Stimulated activated CD8-positive, alpha-beta memory T cell treated with anti-CD3 and anti-CD28 coated beads, Interleukin-15, amount 100 ng/mL, for 1 hour (primary cell): ENCODE measurements around the gene NRTN.
"Not testable (repeated sequence)": the region's sequence is repeated elsewhere in the genome, so short reads cannot be mapped to it uniquely, and the experiment has no call there.

Experiments used
- DNase-seq: peaks from one replicate; pipeline ENCODE4 v3.0.0-alpha.2; 2020; ENCODE audit warnings: low read depth

The NRTN gene

GRCh38 chr19:5838353-5839064 lies 33.6 kb downstream of the NRTN start:
- no peak for DNase-seq

- DNase-seq, result no peak
Measured at GRCh38 chr19:5839065-5840017, 34.5 kb downstream of the NRTN start, which contains the start of gene FUT6. FUT6 (minus strand) TSS chr19:5839702; CDS start chr19:5832567, 7,135 bp downstream.

- DNase-seq, result not testable (repeated sequence)
Measured at GRCh38 chr19:5841735-5842111, 36.9 kb downstream of the NRTN start.

GRCh38 chr19:5843295-5843927 lies 38.5 kb downstream of the NRTN start:
- no peak for DNase-seq

- DNase-seq, result no peak
Measured at GRCh38 chr19:5844456-5845433, 39.9 kb downstream of the NRTN start.

- not testable (repeated sequence) for DNase-seq
Measured at GRCh38 chr19:5847846-5848245, 43.0 kb downstream of the NRTN start.

GRCh38 chr19:5848621-5849020 lies 43.8 kb downstream of the NRTN start:
- DNase-seq, result not testable (repeated sequence)

GRCh38 chr19:5850189-5850588 lies 45.3 kb downstream of the NRTN start:
- no peak for DNase-seq

- no peak for DNase-seq
Measured at GRCh38 chr19:5850743-5851293, 46.0 kb downstream of the NRTN start.

- DNase-seq, result no peak
Measured at GRCh38 chr19:5851302-5851701, 46.4 kb downstream of the NRTN start, which contains the start of gene FUT3. FUT3 (minus strand) TSS chr19:5851449.

GRCh38 chr19:5854121-5854520 lies 49.3 kb downstream of the NRTN start:
- not testable (repeated sequence) for DNase-seq

GRCh38 chr19:5855151-5855550 lies 50.3 kb downstream of the NRTN start:
- not testable (repeated sequence) for DNase-seq

- DNase-seq, result no peak
Measured at GRCh38 chr19:5857203-5858081, 52.6 kb downstream of the NRTN start.

- no peak for DNase-seq
Measured at GRCh38 chr19:5863030-5863665, 58.3 kb downstream of the NRTN start.

- no peak for DNase-seq
Measured at GRCh38 chr19:5864013-5864720, 59.3 kb downstream of the NRTN start.

- DNase-seq, result no peak
Measured at GRCh38 chr19:5864725-5865486, 60.0 kb downstream of the NRTN start.

- no peak for DNase-seq
Measured at GRCh38 chr19:5865772-5866171, 60.9 kb downstream of the NRTN start.
